GM12878 (cell line): ENCODE results near the gene CACNG4. TPM values are rescaled to one million over a fixed set of nuclear protein-coding genes. Genes with fewer than 3 reads are reported as not detected.

ENCODE experiments used
- ATAC-seq: fragments of 200-7000 bp; cut with Tn5 transposase; 3 replicates; pipeline ENCODE4 v1.9.1; 2020; ENCODE audit warnings: mild to moderate bottlenecking, moderate library complexity
- BruUV-seq: library from RNA; stranded (reverse); fragments of 400-500 nt; replicated peaks from 2 replicates; lab custom pipeline; 2021; lab: Mats Ljungman, UMichigan
- CTCF ChIA-PET: fragments of 300-600 bp; sonication (Branson Sonifier 250); formaldehyde crosslinking; extraction: SDS; loops from one replicate; lab custom pipeline; 2021; ENCODE audit warnings: inconsistent platforms; lab: Yijun Ruan, JAX
- POLR2A ChIA-PET: fragments of 350-600 bp; formaldehyde crosslinking; extraction: SDS; loops from one replicate; lab custom pipeline; 2021; ENCODE audit warnings: inconsistent platforms; lab: Charles Lee
- RAD21 ChIA-PET: fragments of 300-600 bp; sonication (Branson Sonifier 250); formaldehyde crosslinking; loops from one replicate; lab custom pipeline; 2023; ENCODE audit warnings: antibody characterized with exemption; ENCODE audit not compliant: unreplicated experiment; lab: Charles Lee
- SMC1A ChIA-PET: fragments of 300-600 bp; sonication (Branson Sonifier 250); formaldehyde crosslinking; loops from one replicate; lab custom pipeline; 2023; ENCODE audit not compliant: unreplicated experiment, uncharacterized antibody; lab: Charles Lee
- DNase-seq: peaks from one replicate; pipeline ENCODE4 v3.0.0-alpha.2; 2011; ENCODE audit warnings: low read depth, low spot score
- FAIRE-seq: peaks from 3 replicates; lab custom pipeline; 2011; peaks lifted over from hg19 to GRCh38; lab: Jason Lieb, UNC
- H2AFZ ChIP-seq: 2 replicates; pipeline ENCODE4 v1.6.0; 2011; ENCODE audit warnings: low read depth, low read length, control low read depth; ENCODE audit not compliant: control insufficient read depth
- H3K27ac ChIP-seq: 2 replicates; pipeline ENCODE4 v1.5.1; 2011; ENCODE audit warnings: control low read depth; ENCODE audit not compliant: control insufficient read depth, insufficient read depth
- H3K27me3 ChIP-seq, 2 experiments: replicated peaks in 1 of 2; 2 replicates each; pipeline versions ENCODE4 v1.6.0 to v1.6.1; 2011; ENCODE audit warnings: low read length in 1 of 2; ENCODE audit not compliant: control insufficient read depth in 2 of 2, insufficient read depth in 2 of 2
- H3K36me3 ChIP-seq, 2 experiments: 2 replicates each; pipeline ENCODE4 v1.5.1; 2011; ENCODE audit warnings: low read length in 1 of 2; ENCODE audit not compliant: control insufficient read depth in 2 of 2, insufficient read depth in 2 of 2
- H3K4me1 ChIP-seq: 2 replicates; pipeline ENCODE4 v1.6.1; 2011; ENCODE audit warnings: mild to moderate bottlenecking, low read length, moderate library complexity, mixed read lengths; ENCODE audit not compliant: control insufficient read depth, insufficient read depth
- H3K4me2 ChIP-seq: 2 replicates; pipeline ENCODE4 v1.6.0; 2011; ENCODE audit warnings: control low read depth; ENCODE audit not compliant: control insufficient read depth, insufficient read depth
- H3K4me3 ChIP-seq: fragments of 200-600 bp; sonication (generic); 2 replicates; pipeline ENCODE4 v1.5.1; 2016
- H3K79me2 ChIP-seq: 2 replicates; pipeline ENCODE4 v1.6.0; 2011; ENCODE audit warnings: low read length; ENCODE audit not compliant: control insufficient read depth, insufficient read depth
- H3K9ac ChIP-seq: 2 replicates; pipeline ENCODE4 v1.8.0; 2011; ENCODE audit warnings: low read length, control low read depth, mixed read lengths; ENCODE audit not compliant: control insufficient read depth, insufficient read depth
- H3K9me3 ChIP-seq: replicated peaks from 3 replicates; pipeline ENCODE4 v1.5.1; 2011; ENCODE audit warnings: mild to moderate bottlenecking, low read length; ENCODE audit not compliant: control insufficient read depth, insufficient read depth
- H4K20me1 ChIP-seq: 2 replicates; pipeline ENCODE4 v1.6.0; 2011; ENCODE audit not compliant: control insufficient read depth, insufficient read depth
- BACH1 ChIP-seq: fragments of 450-650 bp; IDR thresholded peaks from 2 replicates; pipeline ENCODE4 v1.6.1; 2017; ENCODE audit warnings: mild to moderate bottlenecking, borderline replicate concordance
- EED ChIP-seq: sonication (generic); IDR thresholded peaks from 2 replicates; pipeline ENCODE4 v1.6.1; 2016; ENCODE audit warnings: antibody characterized with exemption, low read depth
- EZH2 ChIP-seq: IDR thresholded peaks from 2 replicates; pipeline ENCODE4 v1.6.1; 2012; ENCODE audit warnings: low read depth, mild to moderate bottlenecking, control low read depth, inconsistent platforms, low read length, borderline replicate concordance; ENCODE audit not compliant: control insufficient read depth
- MTA2 ChIP-seq: fragments of 450-650 bp; IDR thresholded peaks from 2 replicates; pipeline ENCODE4 v1.6.1; 2016; ENCODE audit warnings: low read depth, mild to moderate bottlenecking, moderate library complexity
- NFIC ChIP-seq: IDR thresholded peaks from 2 replicates; pipeline ENCODE4 v1.6.1; 2012; ENCODE audit warnings: low read depth, mild to moderate bottlenecking, inconsistent platforms, low read length, moderate library complexity
- NR2C1 ChIP-seq: fragments of 450-650 bp; IDR thresholded peaks from 2 replicates; pipeline ENCODE4 v1.6.1; 2017; ENCODE audit warnings: antibody characterized with exemption, mild to moderate bottlenecking, moderate library complexity
- RELA ChIP-seq: fragments of 450-650 bp; IDR thresholded peaks from 2 replicates; pipeline ENCODE4 v1.8.0; 2014; ENCODE audit warnings: borderline replicate concordance; ENCODE audit not compliant: partially characterized antibody
- SUZ12 ChIP-seq: fragments of 200-600 bp; sonication (generic); IDR thresholded peaks from one replicate; pipeline ENCODE4 v1.6.1; 2018; ENCODE audit warnings: antibody characterized with exemption, mild to moderate bottlenecking; ENCODE audit not compliant: unreplicated experiment
- TAF1 ChIP-seq: IDR thresholded peaks from 2 replicates; pipeline ENCODE4 v1.6.1; 2011; ENCODE audit warnings: mild to moderate bottlenecking, low read depth, low read length, borderline replicate concordance
- TCF12 ChIP-seq: IDR thresholded peaks from 2 replicates; pipeline ENCODE4 v1.6.1; 2011; ENCODE audit warnings: low read depth, mild to moderate bottlenecking, low read length
- ZNF274 ChIP-seq: IDR thresholded peaks from one replicate; pipeline ENCODE4 v1.8.0; 2011; ENCODE audit not compliant: insufficient read length, insufficient read depth
- ZZZ3 ChIP-seq: IDR thresholded peaks from 2 replicates; pipeline ENCODE4 v1.6.1; 2011; ENCODE audit warnings: low read depth; ENCODE audit not compliant: control insufficient read depth, insufficient read length
- WGBS: methylation state at CpG from one replicate; pipeline ENCODE4 v1.1.6; 2016; ENCODE audit warnings: low lambda C conversion rate; ENCODE audit not compliant: insufficient replicate concordance, insufficient coverage; ENCODE audit errors: missing lambda C conversion rate; 5-methylcytosine and 5-hydroxymethylcytosine counted together
- in situ Hi-C: fragments of 300-500 bp; cut with MboI; formaldehyde crosslinking; loops from 9 replicates; pipeline ENCODE4 v1.14.3; 2018; ENCODE audit warnings: mixed read lengths
- intact Hi-C: fragments of 100-400 bp; cut with micrococcal nuclease; formaldehyde crosslinking; loops from one replicate; pipeline ENCODE4 v1.14.2; 2022; ENCODE audit not compliant: unreplicated experiment
- polyA plus RNA-seq, 11 experiments: library from polyadenylated mRNA; depleted of rRNA in 4 of 11; unstranded in 6 of 11; stranded (reverse) in 5 of 11; fragments of >200 nt; fragmentation: Nextera tagmentation in 4 of 11; fragmentation: Illumina TruSeq in 1 of 11; extraction: Ambion mirVana in 4 of 11; extraction: Trizol in 1 of 11; gene quantifications; 1 replicate in 1 of 11; 2 replicates in 10 of 11; pipeline versions ENCODE4 v1.2.1 to v1.2.3, GENCODE V29; 2011 to 2016; ENCODE audit warnings: inconsistent platforms in 2 of 11, missing spikeins in 2 of 11, low read depth in 1 of 11
- total RNA-seq, 4 experiments: library from RNA; depleted of rRNA in 3 of 4; stranded (reverse); fragments of >200 nt in 3 of 4; fragmentation: Illumina TruSeq in 1 of 4; extraction: Trizol in 1 of 4; gene quantifications; 2 replicates each; pipeline versions ENCODE4 v1.2.1 to v1.2.3, GENCODE V29; 2013 to 2021
- TF ChIP-seq, protein P1 (sequence below): fragments of 450-650 bp; IDR thresholded peaks from 2 replicates; pipeline ENCODE4 v1.6.1; 2017; ENCODE audit warnings: borderline replicate concordance
- TF ChIP-seq, protein P2 (sequence below): fragments of 450-650 bp; IDR thresholded peaks from 2 replicates; pipeline ENCODE4 v1.6.1; 2017; ENCODE audit warnings: low read depth, mild to moderate bottlenecking, moderate library complexity
- TF ChIP-seq, protein P3 (sequence below): fragments of 450-650 bp; IDR thresholded peaks from 2 replicates; pipeline ENCODE4 v1.6.1; 2017; ENCODE audit warnings: mild to moderate bottlenecking, low read depth, inconsistent platforms; ENCODE audit not compliant: poor library complexity, severe bottlenecking

Gene CACNG4
- total and polyA plus RNA-seq, 10 of the 15 experiments (the other 5 are each of a cell fraction or from before 2014, with no cell fraction given) = 0.08 TPM; not detected in 8

DNA sequence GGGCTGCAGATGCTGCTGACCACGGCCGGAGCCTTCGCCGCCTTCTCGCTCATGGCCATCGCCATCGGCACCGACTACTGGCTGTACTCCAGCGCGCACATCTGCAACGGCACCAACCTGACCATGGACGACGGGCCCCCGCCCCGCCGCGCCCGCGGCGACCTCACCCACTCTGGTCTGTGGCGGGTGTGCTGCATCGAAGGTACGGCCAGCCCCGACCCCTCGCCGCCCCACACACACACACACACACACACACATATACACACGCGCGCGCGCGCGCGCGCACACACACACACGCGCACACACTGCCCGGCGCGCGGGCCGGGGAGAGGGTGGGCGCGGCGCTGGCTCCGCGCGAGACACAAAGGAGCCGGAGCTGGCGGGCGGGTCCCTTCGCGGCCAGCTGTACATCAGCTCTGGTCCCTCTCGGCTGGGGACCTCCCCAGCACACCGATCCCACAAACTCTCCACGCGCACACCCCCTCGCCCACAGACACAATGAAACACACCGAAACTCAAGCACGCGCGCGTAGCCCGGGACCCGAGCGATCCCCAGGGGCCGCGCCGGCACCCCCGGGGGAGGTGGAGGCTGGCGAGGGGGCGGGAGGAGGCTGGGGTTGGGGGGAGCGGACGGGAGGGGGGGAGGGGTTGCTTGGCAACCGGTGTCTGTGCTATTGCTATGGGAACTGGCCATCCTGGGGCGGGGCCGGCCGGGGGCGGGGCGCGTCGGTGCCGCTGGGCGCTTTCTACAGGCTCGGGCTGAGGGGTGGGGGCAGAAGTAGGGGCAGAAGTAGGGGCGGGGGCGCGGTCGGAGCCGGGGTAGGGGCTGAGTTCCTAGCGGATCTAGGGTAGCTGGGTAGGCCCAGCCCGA is 658 bp downstream of the CACNG4 start (continued):
- TF ChIP-seq RELA (no peak), BACH1 (no peak)
- TF ChIP-seq, protein P1, sequence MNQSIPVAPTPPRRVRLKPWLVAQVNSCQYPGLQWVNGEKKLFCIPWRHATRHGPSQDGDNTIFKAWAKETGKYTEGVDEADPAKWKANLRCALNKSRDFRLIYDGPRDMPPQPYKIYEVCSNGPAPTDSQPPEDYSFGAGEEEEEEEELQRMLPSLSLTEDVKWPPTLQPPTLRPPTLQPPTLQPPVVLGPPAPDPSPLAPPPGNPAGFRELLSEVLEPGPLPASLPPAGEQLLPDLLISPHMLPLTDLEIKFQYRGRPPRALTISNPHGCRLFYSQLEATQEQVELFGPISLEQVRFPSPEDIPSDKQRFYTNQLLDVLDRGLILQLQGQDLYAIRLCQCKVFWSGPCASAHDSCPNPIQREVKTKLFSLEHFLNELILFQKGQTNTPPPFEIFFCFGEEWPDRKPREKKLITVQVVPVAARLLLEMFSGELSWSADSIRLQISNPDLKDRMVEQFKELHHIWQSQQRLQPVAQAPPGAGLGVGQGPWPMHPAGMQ = no peak

DNA sequence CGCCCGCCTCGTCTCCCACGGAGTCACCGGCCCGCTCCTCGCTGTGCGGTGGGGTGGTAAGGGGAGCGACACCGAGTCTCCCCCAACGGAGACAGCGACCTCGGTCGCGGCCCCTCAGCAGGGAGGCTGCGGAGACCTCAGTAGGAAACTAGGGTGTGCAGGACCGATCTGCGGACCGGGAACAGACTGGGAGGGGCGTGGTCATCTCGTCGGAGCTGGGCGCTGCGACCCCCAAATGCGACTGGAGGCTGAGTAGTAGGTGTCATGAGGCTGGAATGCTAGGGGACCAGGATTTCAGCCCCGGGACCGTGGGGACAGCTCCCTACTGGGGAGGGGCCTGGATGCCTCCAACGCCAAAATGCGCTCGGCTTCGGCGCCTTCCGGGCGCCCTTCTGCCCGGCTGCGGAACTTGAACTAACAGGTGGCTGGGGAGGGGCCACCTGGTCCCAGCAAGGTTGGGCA is 1.3 kb downstream of the CACNG4 start:
- peak; percentile 42; the same call in 1 of the 3 replicates for ATAC-seq
- in situ Hi-C loops = no loop called here

More for the DNA sequence above, 1.3 kb downstream of the CACNG4 start:
- Histone ChIP-seq H2AFZ (no peak overlapping the region), H3K4me3 (no peak overlapping the region), H3K36me3 (no peaks in the 10 kb centered on the region), H3K9me3 (no peaks in the 10 kb centered on the region), H3K27me3 (peaks cover 19 to 21% of the 10 kb centered on the region in 2 experiments), H3K4me2 (peak overlapping the region; percentile 69; the same call in 1 of the 2 replicates), H3K79me2 (no peaks in the 10 kb centered on the region), H3K27ac (no peak overlapping the region), H3K9ac (no peak overlapping the region), H4K20me1 (peaks cover 3% of the 10 kb centered on the region; the same call in 1 of the 2 replicates), H3K4me1 (peaks cover 4% of the 10 kb centered on the region; the same call in 1 of the 2 replicates)
- ChIA-PET RAD21 (no interaction called here), POLR2A (interaction anchor here (0.6 kb wide), 1 partner anchor 230 kb away, joined by 3 read pairs; no protein-coding TSS in a partner anchor), CTCF (no interaction called here), SMC1A (no interaction called here)
- no peak for FAIRE-seq
- TF ChIP-seq ZZZ3 (no peak), MTA2 (no peak), SUZ12 (peak; percentile 25), EED (no peak), TAF1 (no peak), ZNF274 (no peak), TCF12 (no peak), EZH2 (peak; percentile 83; the same call in 1 of the 2 replicates), NR2C1 (no peak), NFIC (no peak)
- TF ChIP-seq, protein P2, sequence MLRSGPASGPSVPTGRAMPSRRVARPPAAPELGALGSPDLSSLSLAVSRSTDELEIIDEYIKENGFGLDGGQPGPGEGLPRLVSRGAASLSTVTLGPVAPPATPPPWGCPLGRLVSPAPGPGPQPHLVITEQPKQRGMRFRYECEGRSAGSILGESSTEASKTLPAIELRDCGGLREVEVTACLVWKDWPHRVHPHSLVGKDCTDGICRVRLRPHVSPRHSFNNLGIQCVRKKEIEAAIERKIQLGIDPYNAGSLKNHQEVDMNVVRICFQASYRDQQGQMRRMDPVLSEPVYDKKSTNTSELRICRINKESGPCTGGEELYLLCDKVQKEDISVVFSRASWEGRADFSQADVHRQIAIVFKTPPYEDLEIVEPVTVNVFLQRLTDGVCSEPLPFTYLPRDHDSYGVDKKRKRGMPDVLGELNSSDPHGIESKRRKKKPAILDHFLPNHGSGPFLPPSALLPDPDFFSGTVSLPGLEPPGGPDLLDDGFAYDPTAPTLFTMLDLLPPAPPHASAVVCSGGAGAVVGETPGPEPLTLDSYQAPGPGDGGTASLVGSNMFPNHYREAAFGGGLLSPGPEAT = no peak
- TF ChIP-seq, protein P3, sequence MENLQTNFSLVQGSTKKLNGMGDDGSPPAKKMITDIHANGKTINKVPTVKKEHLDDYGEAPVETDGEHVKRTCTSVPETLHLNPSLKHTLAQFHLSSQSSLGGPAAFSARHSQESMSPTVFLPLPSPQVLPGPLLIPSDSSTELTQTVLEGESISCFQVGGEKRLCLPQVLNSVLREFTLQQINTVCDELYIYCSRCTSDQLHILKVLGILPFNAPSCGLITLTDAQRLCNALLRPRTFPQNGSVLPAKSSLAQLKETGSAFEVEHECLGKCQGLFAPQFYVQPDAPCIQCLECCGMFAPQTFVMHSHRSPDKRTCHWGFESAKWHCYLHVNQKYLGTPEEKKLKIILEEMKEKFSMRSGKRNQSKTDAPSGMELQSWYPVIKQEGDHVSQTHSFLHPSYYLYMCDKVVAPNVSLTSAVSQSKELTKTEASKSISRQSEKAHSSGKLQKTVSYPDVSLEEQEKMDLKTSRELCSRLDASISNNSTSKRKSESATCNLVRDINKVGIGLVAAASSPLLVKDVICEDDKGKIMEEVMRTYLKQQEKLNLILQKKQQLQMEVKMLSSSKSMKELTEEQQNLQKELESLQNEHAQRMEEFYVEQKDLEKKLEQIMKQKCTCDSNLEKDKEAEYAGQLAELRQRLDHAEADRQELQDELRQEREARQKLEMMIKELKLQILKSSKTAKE = no peak
- intact Hi-C loops = no loop called here
- no TSS peak for BruUV-seq
- DNase-seq = no peak
- WGBS = 16% methylated on average over 36 of the region's 36 CpGs
